AG04449 (cell line): Measurements from ENCODE around the gene PLA2G3.
"Not testable (repeated sequence)": the region's sequence is repeated elsewhere in the genome, so short reads cannot be mapped to it uniquely, and the experiment has no call there.

Source experiments
- CTCF ChIA-PET: fragments of 350-600 bp; formaldehyde crosslinking; extraction: SDS; loops from one replicate; lab custom pipeline; 2021; ENCODE audit warnings: antibody characterized with exemption; lab: Yijun Ruan, JAX
- POLR2A ChIA-PET: fragments of 400-600, 350-600 bp; formaldehyde crosslinking; extraction: SDS; loops from one replicate; lab custom pipeline; 2020; ENCODE audit warnings: antibody characterized with exemption, inconsistent platforms; lab: Yijun Ruan, JAX
- DNase-seq: peaks from one replicate; pipeline ENCODE4 v3.0.0-alpha.2; 2010; ENCODE audit warnings: low read depth, low spot score
- H3K4me3 ChIP-seq: 2 replicates; pipeline ENCODE4 v1.5.1; 2011; ENCODE audit warnings: low read depth, mild to moderate bottlenecking, control low read depth, low read length
- CTCF ChIP-seq: IDR thresholded peaks from one replicate; pipeline ENCODE4 v1.5.1; 2011; ENCODE audit warnings: mild to moderate bottlenecking, moderate library complexity, low read length, control low read depth, inconsistent platforms; ENCODE audit not compliant: insufficient read depth; ENCODE audit errors: missing control alignments

The PLA2G3 gene

GRCh38 chr22:31177420-31178162 lies 37.3 kb upstream of the PLA2G3 start:
- DNase-seq = peak; percentile 91
- no peak for TF ChIP-seq CTCF
- POLR2A ChIA-PET = interaction anchor here (0.6 to 1.1 kb wide), 3 partner anchors 14 to 70 kb away, joined by 3 to 4 read pairs (median 3); partner anchors contain the start of gene SELENOM
- CTCF ChIA-PET = interaction anchor here (0.7 to 5.9 kb wide), 5 partner anchors 21 to 72 kb away, joined by 3 to 26 read pairs (median 3); partner anchors contain the start of gene LIMK2
- H3K4me3 ChIP-seq = no peak overlapping the region

- CTCF ChIA-PET = interaction anchor here (0.7 to 5.9 kb wide), 4 partner anchors 16 to 71 kb away, joined by 3 to 26 read pairs (median 4); partner anchors contain the start of genes LIMK2 and RNF185
- no peak for TF ChIP-seq CTCF
- POLR2A ChIA-PET = interaction anchor here (1.0 to 1.1 kb wide), 2 partner anchors 15 kb away, joined by 3 to 4 read pairs; no protein-coding TSS in a partner anchor
- H3K4me3 ChIP-seq = no peak overlapping the region
- no peak for DNase-seq
Measured at GRCh38 chr22:31176923-31177322, 36.6 kb upstream of the PLA2G3 start.

- TF ChIP-seq CTCF = no peak
- ChIA-PET CTCF (interaction anchor here (1.1 to 2.7 kb wide), 3 partner anchors 12 to 39 kb away, joined by 3 to 13 read pairs (median 11); partner anchors contain the start of genes LIMK2 and RNF185), POLR2A (interaction anchor here (0.7 kb wide), 1 partner anchor 14 kb away, joined by 4 read pairs; no protein-coding TSS in a partner anchor)
- DNase-seq = peak; percentile 57
- no peak overlapping the region for H3K4me3 ChIP-seq
Measured at GRCh38 chr22:31173386-31174145, 33.3 kb upstream of the PLA2G3 start.

- DNase-seq, H3K4me3 ChIP-seq, POLR2A ChIA-PET: not testable (repeated sequence)
- CTCF ChIA-PET = interaction anchor here (0.8 to 2.7 kb wide), 2 partner anchors 10 to 92 kb away, joined by 3 to 11 read pairs; no protein-coding TSS in a partner anchor
Measured at GRCh38 chr22:31171734-31172133, 31.4 kb upstream of the PLA2G3 start.

- POLR2A ChIA-PET = no interaction called here
- CTCF ChIA-PET = interaction anchor here (0.8 to 1.9 kb wide), 3 partner anchors 11 to 93 kb away, joined by 3 to 7 read pairs (median 3); partner anchors contain the start of gene RNF185
- H3K4me3 ChIP-seq = no peak overlapping the region
- no peak for TF ChIP-seq CTCF
- DNase-seq = no peak
Measured at GRCh38 chr22:31170971-31171370, 30.7 kb upstream of the PLA2G3 start.

- no peak overlapping the region for H3K4me3 ChIP-seq
- DNase-seq = no peak
- ChIA-PET CTCF (interaction anchor here (1.0 to 4.8 kb wide), 6 partner anchors 11 to 151 kb away, joined by 3 to 26 read pairs (median 4); partner anchors contain the start of gene LIMK2), POLR2A (interaction anchor here (0.6 to 1.0 kb wide), 2 partner anchors 15 to 80 kb away, joined by 3 to 4 read pairs; no protein-coding TSS in a partner anchor)
- no peak for TF ChIP-seq CTCF
Measured at GRCh38 chr22:31162015-31162765, 21.9 kb upstream of the PLA2G3 start.
